ENCODE data around the gene FSTL4.

- TF ChIP-seq EZH2 (IDR thresholded peaks at IDR 0.05; ENCODE audit: borderline replicate concordance, low read length): no peak
- TF ChIP-seq, protein P1, sequence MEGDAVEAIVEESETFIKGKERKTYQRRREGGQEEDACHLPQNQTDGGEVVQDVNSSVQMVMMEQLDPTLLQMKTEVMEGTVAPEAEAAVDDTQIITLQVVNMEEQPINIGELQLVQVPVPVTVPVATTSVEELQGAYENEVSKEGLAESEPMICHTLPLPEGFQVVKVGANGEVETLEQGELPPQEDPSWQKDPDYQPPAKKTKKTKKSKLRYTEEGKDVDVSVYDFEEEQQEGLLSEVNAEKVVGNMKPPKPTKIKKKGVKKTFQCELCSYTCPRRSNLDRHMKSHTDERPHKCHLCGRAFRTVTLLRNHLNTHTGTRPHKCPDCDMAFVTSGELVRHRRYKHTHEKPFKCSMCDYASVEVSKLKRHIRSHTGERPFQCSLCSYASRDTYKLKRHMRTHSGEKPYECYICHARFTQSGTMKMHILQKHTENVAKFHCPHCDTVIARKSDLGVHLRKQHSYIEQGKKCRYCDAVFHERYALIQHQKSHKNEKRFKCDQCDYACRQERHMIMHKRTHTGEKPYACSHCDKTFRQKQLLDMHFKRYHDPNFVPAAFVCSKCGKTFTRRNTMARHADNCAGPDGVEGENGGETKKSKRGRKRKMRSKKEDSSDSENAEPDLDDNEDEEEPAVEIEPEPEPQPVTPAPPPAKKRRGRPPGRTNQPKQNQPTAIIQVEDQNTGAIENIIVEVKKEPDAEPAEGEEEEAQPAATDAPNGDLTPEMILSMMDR (IDR thresholded peaks at IDR 0.05; ENCODE audit: low read length): no peak
Measured at GRCh38 chr5:133363807-133364587, 248.3 kb downstream of the FSTL4 start.
